H9 (cell line): ENCODE results near the gene CD58. TPM values are rescaled to one million over a fixed set of nuclear protein-coding genes. Genes with fewer than 3 reads are reported as not detected.

Experiments
- DNase-seq: peaks from one replicate; pipeline ENCODE4 v3.0.0-alpha.2; 2017
- H2AFZ ChIP-seq: one replicate; pipeline ENCODE4 v1.6.1; 2013; ENCODE audit warnings: mild to moderate bottlenecking, low read length, control low read depth, moderate library complexity
- H2AK5ac ChIP-seq: 2 replicates; pipeline ENCODE4 v1.6.1; 2013; ENCODE audit warnings: low read length, control low read depth, mixed read lengths; ENCODE audit not compliant: insufficient read length
- H2BK120ac ChIP-seq: one replicate; pipeline ENCODE4 v1.6.1; 2013; ENCODE audit warnings: low read depth, mild to moderate bottlenecking, low read length, control low read depth, inconsistent platforms; ENCODE audit not compliant: poor library complexity, severe bottlenecking
- H2BK12ac ChIP-seq: 2 replicates; pipeline ENCODE4 v1.6.1; 2013; ENCODE audit warnings: low read length, control low read depth, mixed read lengths, low read depth; ENCODE audit not compliant: insufficient read length
- H2BK15ac ChIP-seq: 2 replicates; pipeline ENCODE4 v1.6.1; 2013; ENCODE audit warnings: low read depth, low read length, control low read depth
- H2BK20ac ChIP-seq: one replicate; pipeline ENCODE4 v1.6.1; 2013; ENCODE audit warnings: low read depth, mild to moderate bottlenecking, low read length, control low read depth, inconsistent platforms; ENCODE audit not compliant: poor library complexity, severe bottlenecking
- H2BK5ac ChIP-seq: 2 replicates; pipeline ENCODE4 v1.6.1; 2013; ENCODE audit warnings: low read length, control low read depth, mixed read lengths; ENCODE audit not compliant: insufficient read length
- H3K14ac ChIP-seq: 2 replicates; pipeline ENCODE4 v1.6.1; 2013; ENCODE audit warnings: low read length, control low read depth; ENCODE audit not compliant: insufficient read depth
- H3K18ac ChIP-seq: 2 replicates; pipeline ENCODE4 v1.6.1; 2013; ENCODE audit warnings: low read depth, mild to moderate bottlenecking, mixed read lengths, low read length, control low read depth; ENCODE audit not compliant: insufficient read length
- H3K23ac ChIP-seq: 2 replicates; pipeline ENCODE4 v1.6.1; 2013; ENCODE audit warnings: low read length, control low read depth, mixed read lengths, low read depth; ENCODE audit not compliant: insufficient read length
- H3K23me2 ChIP-seq: 2 replicates; pipeline ENCODE4 v1.6.1; 2013; ENCODE audit warnings: low read depth, mild to moderate bottlenecking, mixed read lengths, low read length, control low read depth; ENCODE audit not compliant: insufficient read length, poor library complexity, severe bottlenecking
- H3K27ac ChIP-seq: 2 replicates; pipeline ENCODE4 v1.5.1; 2013; ENCODE audit warnings: low read length, control low read depth, mixed read lengths, low read depth; ENCODE audit not compliant: insufficient read length
- H3K27me3 ChIP-seq: 2 replicates; pipeline ENCODE4 v1.6.1; 2013; ENCODE audit warnings: low read length, control low read depth, inconsistent platforms; ENCODE audit not compliant: insufficient read depth
- H3K4ac ChIP-seq: 2 replicates; pipeline ENCODE4 v1.6.1; 2013; ENCODE audit warnings: low read depth, mild to moderate bottlenecking, control low read depth, inconsistent platforms, low read length, moderate library complexity
- H3K4me1 ChIP-seq: 2 replicates; pipeline ENCODE4 v1.6.1; 2013; ENCODE audit warnings: low read length, control low read depth, inconsistent platforms; ENCODE audit not compliant: insufficient read depth
- H3K4me2 ChIP-seq: 2 replicates; pipeline ENCODE4 v1.6.1; 2013; ENCODE audit warnings: low read length, control low read depth, mixed read lengths; ENCODE audit not compliant: insufficient read length, insufficient read depth
- H3K56ac ChIP-seq: 2 replicates; pipeline ENCODE4 v1.6.1; 2013; ENCODE audit warnings: low read depth, mild to moderate bottlenecking, mixed read lengths, low read length, control low read depth; ENCODE audit not compliant: insufficient read length
- H3K79me1 ChIP-seq: 2 replicates; pipeline ENCODE4 v1.6.1; 2013; ENCODE audit warnings: low read depth, mild to moderate bottlenecking, moderate library complexity, low read length, control low read depth, inconsistent platforms; ENCODE audit not compliant: insufficient read depth, poor library complexity, severe bottlenecking
- H3K79me2 ChIP-seq: 2 replicates; pipeline ENCODE4 v1.6.1; 2013; ENCODE audit warnings: low read length, control low read depth, inconsistent platforms; ENCODE audit not compliant: insufficient read depth
- H3K9ac ChIP-seq: 2 replicates; pipeline ENCODE4 v1.6.1; 2013; ENCODE audit warnings: low read length, control low read depth, mixed read lengths; ENCODE audit not compliant: insufficient read length; ENCODE audit errors: extremely low read depth
- H3K9me3 ChIP-seq: one replicate; pipeline ENCODE4 v1.6.1; 2013; ENCODE audit warnings: low read depth, low read length, inconsistent platforms; ENCODE audit not compliant: control insufficient read depth
- H3T11ph ChIP-seq: one replicate; pipeline ENCODE4 v1.6.1; 2013; ENCODE audit warnings: mild to moderate bottlenecking, low read length, control low read depth, inconsistent platforms
- H4K20me1 ChIP-seq: one replicate; pipeline ENCODE4 v1.6.1; 2013; ENCODE audit not compliant: control insufficient read depth, insufficient read length, insufficient read depth
- H4K5ac ChIP-seq: 2 replicates; pipeline ENCODE4 v1.6.1; 2013; ENCODE audit warnings: low read depth, mild to moderate bottlenecking, mixed read lengths, low read length, control low read depth; ENCODE audit not compliant: insufficient read length
- H4K8ac ChIP-seq: replicated peaks from 2 replicates; pipeline ENCODE4 v1.6.1; 2013; ENCODE audit warnings: low read length, control low read depth, mixed read lengths, low read depth; ENCODE audit not compliant: insufficient read length
- H4K91ac ChIP-seq: 2 replicates; pipeline ENCODE4 v1.6.1; 2013; ENCODE audit warnings: low read depth, mild to moderate bottlenecking, moderate library complexity, mixed read lengths, low read length, control low read depth; ENCODE audit not compliant: insufficient read length
- H3K27ac Mint-ChIP-seq, 3 experiments: 2 replicates in 2 of 3; 3 replicates in 1 of 3; pipeline ENCODE4 v1.8.0; 2020 to 2021; ENCODE audit warnings: mixed read lengths in 3 of 3, mild to moderate bottlenecking in 1 of 3, moderate library complexity in 1 of 3
- H3K27me3 Mint-ChIP-seq: 2 replicates; pipeline ENCODE4 v1.8.0; 2021; ENCODE audit warnings: low read depth, mild to moderate bottlenecking, moderate library complexity, mixed read lengths
- H3K36me3 Mint-ChIP-seq, 3 experiments: 2 replicates in 2 of 3; 3 replicates in 1 of 3; pipeline ENCODE4 v1.8.0; 2020 to 2021; ENCODE audit warnings: low read depth in 3 of 3, mixed read lengths in 3 of 3; ENCODE audit not compliant: insufficient read depth in 1 of 3
- H3K4me1 Mint-ChIP-seq, 2 experiments: 2 replicates each; pipeline ENCODE4 v1.8.0; 2020; ENCODE audit warnings: mixed read lengths in 2 of 2
- H3K4me3 Mint-ChIP-seq, 2 experiments: 2 replicates in 1 of 2; 3 replicates in 1 of 2; pipeline ENCODE4 v1.8.0; 2020 to 2021; ENCODE audit warnings: mild to moderate bottlenecking in 2 of 2, mixed read lengths in 2 of 2, moderate library complexity in 1 of 2
- H3K9me3 Mint-ChIP-seq, 2 experiments: 2 replicates in 1 of 2; 3 replicates in 1 of 2; pipeline ENCODE4 v1.8.0; 2020; ENCODE audit warnings: mild to moderate bottlenecking in 2 of 2, mixed read lengths in 2 of 2, moderate library complexity in 1 of 2
- CTCF ChIP-seq: fragments of 200-600 bp; sonication (generic); conservative IDR thresholded peaks from 3 replicates; pipeline ENCODE4 v1.8.0; 2021; ENCODE audit warnings: antibody characterized with exemption, mild to moderate bottlenecking
- WGBS: extraction: QIAGEN DNeasy Blood & Tissue Kit; methylation state at CpG from one replicate; pipeline ENCODE4 v1.1.7; 2013; ENCODE audit warnings: missing lambda C conversion rate, low lambda C conversion rate, mixed read lengths; ENCODE audit not compliant: insufficient read length; ENCODE audit errors: extremely low coverage; 5-methylcytosine and 5-hydroxymethylcytosine counted together
- total RNA-seq: library from RNA; stranded (reverse); gene quantifications from 2 replicates; pipeline ENCODE4 v1.2.1, GENCODE V29; 2021

CD58 gene
- total RNA-seq, 1 experiment from 2014 or later = 4.3 TPM

- Histone ChIP-seq H3K18ac (no peak overlapping the region), H3K4me2 (no peak overlapping the region), H2BK15ac (no peak overlapping the region), H3K9me3 (no peaks in the 10 kb centered on the region), H2AK5ac (no peak overlapping the region), H2BK12ac (no peak overlapping the region), H4K8ac (no peak overlapping the region), H3K23me2 (no peaks in the 10 kb centered on the region), H2BK5ac (no peak overlapping the region), H4K91ac (no peak overlapping the region), H3K56ac (no peak overlapping the region), H2BK20ac (no peak overlapping the region), H2AFZ (no peak overlapping the region), H3K79me1 (no peaks in the 10 kb centered on the region), H3K4ac (no peak overlapping the region), H4K20me1 (no peaks in the 10 kb centered on the region), H4K5ac (no peak overlapping the region), H3K14ac (no peak overlapping the region), H3T11ph (no peak overlapping the region), H3K4me1 (no peaks in the 10 kb centered on the region; the same call in 1 of the 2 replicates), H3K27me3 (no peaks in the 10 kb centered on the region), H3K23ac (no peak overlapping the region), H2BK120ac (no peak overlapping the region), H3K9ac (no peak overlapping the region), H3K27ac (no peak overlapping the region), H3K79me2 (no peaks in the 10 kb centered on the region)
- Mint-ChIP-seq H3K9me3 (no peaks in the 10 kb centered on the region), H3K4me3 (no peak overlapping the region), H3K27me3 (no peaks in the 10 kb centered on the region), H3K4me1 (peaks cover 18 to 24% of the 10 kb centered on the region in 2 experiments), H3K36me3 (no peaks in the 10 kb centered on the region), H3K27ac (no peak overlapping the region)
- TF ChIP-seq CTCF = no peak
- no peak for DNase-seq
- no CpG with 5 or more reads among the region's 3 CpGs for WGBS
These were observed 93.4 kb downstream of the CD58 start for GRCh38 chr1:116477429-116477828.
